Measurements from ENCODE around the gene SIRPA. TPM values are rescaled to one million over a fixed set of nuclear protein-coding genes. Genes with fewer than 3 reads are reported as not detected.

SIRPA gene
- total RNA-seq, 4 donors from 2014 or later, result 11.5 to 34.6 (median 20.2) TPM

GRCh38 chr20:1887321-1887720 lies 7.9 kb upstream of the SIRPA start:
- no peak for DNase-seq
- H3K4me3 ChIP-seq, result no peak overlapping the region
- no peaks in the 10 kb centered on the region for H3K9me3 ChIP-seq
- no peaks in the 10 kb centered on the region for H3K4me1 ChIP-seq
- H3K36me3 ChIP-seq, result no peaks in the 10 kb centered on the region
- no peaks in the 10 kb centered on the region for H3K27me3 ChIP-seq
- TF ChIP-seq POLR2A (IDR thresholded peaks at IDR 0.05) (no peak), CTCF (IDR thresholded peaks at IDR 0.05) (no peak)
- no peak overlapping the region for H3K27ac ChIP-seq
- intact Hi-C loops (cut with DNase I; ENCODE audit: low total_unique reads), result no loop called here

- Histone ChIP-seq H3K27ac (no peak overlapping the region), H3K36me3 (no peaks in the 10 kb centered on the region), H3K4me1 (no peaks in the 10 kb centered on the region), H3K9me3 (no peaks in the 10 kb centered on the region), H3K27me3 (no peaks in the 10 kb centered on the region), H3K4me3 (no peak overlapping the region)
- DNase-seq, result no peak
- no peak for TF ChIP-seq POLR2A (IDR thresholded peaks at IDR 0.05)
- TF ChIP-seq CTCF (IDR thresholded peaks at IDR 0.05), result no peak
- intact Hi-C loops (cut with DNase I; ENCODE audit: low total_unique reads), result no loop called here
Measured at GRCh38 chr20:1887756-1888155, 7.5 kb upstream of the SIRPA start.

GRCh38 chr20:1888796-1889463 lies 6.3 kb upstream of the SIRPA start:
- Histone ChIP-seq H3K27ac (no peak overlapping the region), H3K4me1 (no peaks in the 10 kb centered on the region), H3K27me3 (no peaks in the 10 kb centered on the region), H3K36me3 (no peaks in the 10 kb centered on the region), H3K9me3 (no peaks in the 10 kb centered on the region), H3K4me3 (no peak overlapping the region)
- TF ChIP-seq CTCF (IDR thresholded peaks at IDR 0.05), result no peak
- TF ChIP-seq POLR2A (IDR thresholded peaks at IDR 0.05), result no peak
- intact Hi-C loops (cut with DNase I; ENCODE audit: low total_unique reads), result no loop called here
- peak in 1 of 2 donors; percentile 31 for DNase-seq

DNA sequence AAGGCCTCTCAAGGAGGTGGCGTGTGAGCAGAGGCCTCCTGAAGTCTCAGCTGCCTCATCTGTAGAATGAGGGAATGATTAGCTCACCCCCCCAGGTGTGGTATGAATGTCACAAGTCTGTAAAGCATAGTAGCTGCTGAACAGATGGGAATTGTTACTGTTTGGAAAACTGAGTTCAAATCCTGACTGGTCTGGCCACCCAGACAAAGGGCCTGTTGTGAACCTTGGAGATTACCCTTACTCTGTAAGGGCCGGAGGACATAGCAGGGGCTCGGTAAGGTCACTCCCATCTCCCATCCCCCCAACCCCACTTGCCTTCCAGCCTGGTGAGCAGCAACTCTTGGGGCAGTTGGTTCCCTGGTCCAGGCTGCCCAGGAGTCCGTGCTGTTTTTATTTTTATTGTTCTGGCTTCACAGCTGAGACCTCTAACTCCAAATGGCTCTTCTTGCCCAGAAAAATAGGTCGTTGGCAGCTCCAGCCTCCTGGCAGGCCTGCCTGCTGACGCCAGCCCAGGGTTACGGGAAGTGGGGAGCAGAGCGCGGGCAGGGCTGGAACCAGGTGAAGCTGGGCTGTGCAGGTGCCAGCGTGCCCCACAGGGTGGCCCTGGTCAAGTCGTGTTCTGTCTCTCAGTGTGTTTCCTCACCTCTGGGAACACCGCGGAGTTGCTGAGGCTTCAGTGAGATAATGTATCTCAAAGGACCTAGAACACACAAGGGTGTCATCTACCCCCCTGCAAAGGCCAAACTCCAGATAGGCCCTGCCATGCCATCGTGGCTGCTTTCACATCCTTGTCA lies 4.5 kb upstream of the SIRPA start:
- Histone ChIP-seq H3K36me3 (no peaks in the 10 kb centered on the region), H3K9me3 (no peaks in the 10 kb centered on the region), H3K27me3 (no peaks in the 10 kb centered on the region), H3K4me1 (no peaks in the 10 kb centered on the region), H3K4me3 (no peak overlapping the region), H3K27ac (no peak overlapping the region)
- intact Hi-C loops (cut with DNase I; ENCODE audit: low total_unique reads), result no loop called here
- no peak for DNase-seq
- TF ChIP-seq CTCF (IDR thresholded peaks at IDR 0.05) (no peak), POLR2A (IDR thresholded peaks at IDR 0.05) (no peak)
